ENCODE data around the gene FASTK.
A peak's percentile ranks its signal among the peaks of the same experiment; 100 is the strongest.

The FASTK gene

DNA sequence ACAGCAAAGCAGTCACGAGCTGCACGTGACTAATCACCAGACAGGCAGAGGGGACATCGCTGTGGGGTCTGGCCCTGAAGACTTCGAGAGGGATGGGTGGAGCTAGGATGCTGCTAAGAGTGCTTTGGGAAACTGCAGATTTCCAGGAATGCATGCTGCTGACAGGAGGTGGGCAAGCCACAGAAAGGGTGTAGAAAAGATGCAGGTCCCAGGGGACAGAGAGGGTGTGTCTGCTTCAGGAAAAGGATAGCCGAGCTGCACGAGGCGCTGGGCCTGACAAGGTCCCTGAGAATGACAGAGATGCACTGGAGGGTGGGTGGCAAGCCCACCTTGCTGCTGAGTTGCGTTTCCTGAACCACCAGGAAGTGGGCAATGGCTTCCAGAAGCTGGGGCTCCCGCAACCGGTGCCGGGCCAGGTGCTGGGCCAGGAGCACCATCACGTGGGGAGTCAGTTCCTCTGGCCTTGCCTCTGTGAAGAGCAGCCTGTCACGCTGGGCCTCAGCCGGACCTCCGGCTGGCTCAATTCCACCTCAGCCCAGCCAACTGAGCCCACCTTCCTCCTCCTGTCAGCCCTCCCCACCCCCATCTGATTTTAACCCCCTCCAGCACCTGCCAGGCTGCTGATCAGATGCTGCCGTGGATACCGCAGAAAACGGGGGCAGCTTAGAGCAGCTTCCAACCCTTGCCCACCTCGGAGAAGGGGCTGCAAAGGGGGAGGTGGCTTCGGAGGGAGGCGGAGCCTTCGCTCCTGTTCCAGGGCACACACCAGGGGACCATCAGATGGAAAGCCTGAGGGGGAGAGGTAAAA lies 2.2 kb downstream of the FASTK start:
- DNase-seq, result no peak
- Mint-ChIP-seq H3K9me3 (no peaks in the 10 kb centered on the region), H3K4me3 (peak overlapping the region; percentile 73 to 79), H3K27me3 (no peaks in the 10 kb centered on the region), H3K36me3 (ENCODE audit: insufficient read depth) (peaks cover 26% of the 10 kb centered on the region), H3K4me1 (ENCODE audit: low read depth in 2 of 2) (peaks cover 17 to 20% of the 10 kb centered on the region in 2 donors), H3K27ac (peak overlapping the region; percentile 80 to 84)
- ATAC-seq (replicated peaks), result no peak

DNA sequence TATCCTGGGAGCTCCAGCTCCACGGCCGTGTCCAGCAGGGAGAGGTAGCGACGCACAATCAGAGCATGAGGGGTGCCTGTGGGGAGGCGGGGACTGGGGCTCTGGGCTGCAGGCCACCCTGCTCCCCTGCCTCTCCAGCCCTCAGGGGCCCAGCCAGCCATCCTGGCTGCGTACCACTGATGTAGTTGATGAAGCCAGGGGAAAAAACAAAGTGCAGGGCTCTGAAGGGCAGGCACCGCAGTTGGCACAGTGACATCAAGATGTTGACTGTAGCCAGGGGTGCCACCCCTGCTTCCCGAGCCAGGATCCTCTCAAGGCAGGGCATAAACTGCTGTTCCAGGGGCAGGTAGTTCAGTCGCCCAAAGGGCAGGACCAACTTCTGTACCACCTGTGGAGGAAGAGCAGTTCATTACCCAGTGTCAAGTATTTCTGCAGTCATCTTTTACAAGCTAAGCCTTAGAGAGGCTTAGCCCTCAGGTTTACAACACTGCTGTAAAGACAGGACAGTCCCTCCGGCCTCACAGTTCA lies 2.8 kb downstream of the FASTK start:
- ATAC-seq (replicated peaks) (no peak), DNase-seq (no peak)
- H3K4me1 Mint-ChIP-seq (ENCODE audit: low read depth in 2 of 2), result peaks cover 14 to 17% of the 10 kb centered on the region in 2 donors
- H3K4me3 Mint-ChIP-seq, result peak overlapping the region; percentile 39 to 41
- H3K36me3 Mint-ChIP-seq (ENCODE audit: insufficient read depth), result peaks cover 25% of the 10 kb centered on the region
- no peaks in the 10 kb centered on the region for H3K9me3 Mint-ChIP-seq
- H3K27ac Mint-ChIP-seq, result peak overlapping the region in 1 of 2 donors; percentile 80
- H3K27me3 Mint-ChIP-seq, result no peaks in the 10 kb centered on the region

DNA sequence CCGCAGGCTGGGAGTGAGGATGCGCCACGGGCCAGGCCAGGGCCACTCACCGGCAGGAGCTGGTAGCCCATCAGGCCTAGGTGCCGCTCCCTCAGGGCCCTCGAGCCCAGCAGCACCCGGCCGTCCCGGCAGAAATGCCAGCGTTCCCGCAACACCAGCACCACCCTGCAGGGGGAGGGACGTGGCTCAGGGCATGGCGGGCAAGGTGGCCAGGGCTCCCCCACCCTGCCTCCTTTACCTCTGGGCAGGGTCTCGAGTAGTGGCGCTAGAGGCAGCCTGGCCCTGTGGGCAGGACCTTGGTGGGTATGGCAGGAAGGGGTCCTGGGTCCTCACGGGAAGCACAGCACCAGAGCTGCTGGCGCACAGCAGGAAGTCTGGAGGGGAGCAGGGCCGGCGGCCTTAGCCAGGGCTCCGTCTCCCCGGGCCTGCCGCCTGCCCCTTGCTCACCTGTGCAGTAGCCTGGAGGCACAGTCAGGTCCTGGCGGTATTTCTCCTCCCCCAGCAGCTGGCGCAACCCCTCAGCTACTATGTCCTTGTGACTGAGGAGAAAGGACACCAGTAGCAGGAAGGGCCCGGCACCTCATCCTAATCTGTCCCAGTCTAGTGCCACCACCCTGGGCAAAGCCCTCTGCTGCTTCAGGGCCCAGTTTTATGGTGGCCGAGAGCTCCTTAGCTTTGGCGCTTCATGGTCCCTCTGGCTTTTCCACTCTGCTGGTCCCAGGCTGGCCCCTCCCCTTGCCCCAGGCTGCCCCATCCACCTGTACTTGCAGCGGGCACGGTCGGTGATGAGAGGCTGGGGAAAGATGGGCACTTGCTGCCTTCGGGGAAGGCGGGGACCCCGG lies 3.5 kb downstream of the FASTK start:
- Mint-ChIP-seq H3K27ac (no peak overlapping the region), H3K4me3 (no peak overlapping the region), H3K9me3 (no peaks in the 10 kb centered on the region), H3K36me3 (ENCODE audit: insufficient read depth) (peaks cover 29% of the 10 kb centered on the region), H3K27me3 (no peaks in the 10 kb centered on the region), H3K4me1 (ENCODE audit: low read depth in 2 of 2) (peaks cover 11 to 14% of the 10 kb centered on the region in 2 donors)
- ATAC-seq (replicated peaks) (no peak), DNase-seq (no peak)

DNA sequence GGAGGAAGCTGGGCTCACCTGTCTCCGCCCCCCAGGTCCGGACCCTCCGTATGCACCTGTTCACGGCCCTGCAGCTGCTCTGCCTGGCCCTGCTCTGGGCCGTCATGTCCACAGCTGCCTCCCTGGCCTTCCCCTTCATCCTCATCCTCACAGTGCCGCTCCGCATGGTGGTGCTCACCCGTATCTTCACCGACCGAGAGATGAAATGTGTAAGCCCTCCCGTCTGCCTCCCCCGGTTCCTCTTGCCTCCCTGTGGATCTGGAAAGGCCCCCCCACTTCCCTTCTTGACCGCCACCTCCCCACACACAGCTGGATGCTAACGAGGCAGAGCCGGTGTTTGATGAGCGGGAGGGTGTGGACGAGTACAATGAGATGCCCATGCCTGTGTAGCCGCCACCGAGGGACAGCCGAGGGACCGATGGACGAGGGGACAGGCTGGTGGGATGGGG lies 4.6 kb downstream of the FASTK start:
- no peak for ATAC-seq (replicated peaks)
- Mint-ChIP-seq H3K27ac (no peak overlapping the region), H3K4me1 (ENCODE audit: low read depth in 2 of 2) (peaks cover 11 to 14% of the 10 kb centered on the region in 2 donors), H3K36me3 (ENCODE audit: insufficient read depth) (peaks cover 29% of the 10 kb centered on the region), H3K27me3 (no peaks in the 10 kb centered on the region), H3K4me3 (no peak overlapping the region), H3K9me3 (no peaks in the 10 kb centered on the region)
- DNase-seq, result no peak

DNA sequence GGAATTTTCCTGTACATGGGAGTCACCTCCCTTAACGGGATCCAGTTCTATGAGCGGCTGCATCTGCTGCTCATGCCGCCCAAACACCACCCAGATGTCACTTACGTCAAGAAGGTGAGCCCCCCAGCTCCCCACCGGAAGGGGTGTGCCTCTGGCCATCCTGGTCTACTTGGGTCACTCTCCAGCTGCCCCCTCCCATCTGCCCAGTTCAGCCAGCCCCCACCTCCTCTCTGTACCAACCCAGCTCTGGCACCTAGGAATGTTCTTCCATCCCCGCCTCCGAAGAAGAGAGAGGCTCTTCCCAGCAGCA lies 5.0 kb downstream of the FASTK start:
- no peaks in the 10 kb centered on the region for H3K9me3 Mint-ChIP-seq
- H3K4me1 Mint-ChIP-seq (ENCODE audit: low read depth in 2 of 2), result peaks cover 11 to 14% of the 10 kb centered on the region in 2 donors
- DNase-seq (no peak), ATAC-seq (replicated peaks) (no peak)
- H3K27ac Mint-ChIP-seq, result no peak overlapping the region
- no peak overlapping the region for H3K4me3 Mint-ChIP-seq
- peaks cover 29% of the 10 kb centered on the region for H3K36me3 Mint-ChIP-seq (ENCODE audit: insufficient read depth)
- no peaks in the 10 kb centered on the region for H3K27me3 Mint-ChIP-seq

DNA sequence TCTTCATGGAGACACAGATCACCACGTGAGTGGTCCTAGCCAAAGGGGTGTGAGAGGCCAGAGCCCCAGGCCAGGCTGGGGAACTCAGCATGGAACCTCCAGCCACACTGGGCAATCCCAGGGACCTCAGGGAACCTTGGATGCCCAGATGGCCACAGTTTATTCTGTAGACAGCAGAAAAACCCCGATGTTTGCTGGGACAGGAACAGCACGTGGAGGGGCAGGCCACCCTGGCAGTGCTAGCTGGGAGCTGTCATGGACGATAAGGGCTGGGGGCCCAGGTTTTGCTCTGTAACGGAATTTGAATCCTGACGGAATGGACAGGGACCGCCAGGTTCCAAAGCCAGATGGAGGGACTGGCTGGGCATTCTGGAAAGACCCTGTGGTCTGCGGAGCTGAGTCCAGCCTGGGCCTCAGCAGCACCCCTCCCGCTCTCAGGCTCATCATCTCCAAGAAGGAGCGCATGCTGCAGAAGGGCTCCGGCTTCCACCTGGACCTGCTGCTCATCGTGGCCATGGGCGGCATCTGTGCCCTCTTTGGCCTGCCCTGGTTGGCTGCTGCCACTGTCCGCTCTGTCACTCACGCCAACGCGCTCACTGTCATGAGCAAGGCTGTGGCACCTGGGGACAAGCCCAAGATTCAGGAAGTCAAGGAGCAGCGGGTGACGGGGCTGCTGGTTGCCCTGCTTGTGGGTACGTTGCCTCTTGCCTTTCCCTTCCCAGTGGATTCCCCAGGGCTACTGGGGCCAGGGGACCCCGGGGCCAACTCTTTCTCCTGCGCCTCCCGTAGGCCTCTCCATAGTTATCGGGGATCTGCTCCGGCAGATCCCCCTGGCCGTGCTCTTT lies 5.6 kb downstream of the FASTK start:
- H3K4me1 Mint-ChIP-seq (ENCODE audit: low read depth in 2 of 2), result peaks cover 11 to 13% of the 10 kb centered on the region in 2 donors
- no peak overlapping the region for H3K4me3 Mint-ChIP-seq
- ATAC-seq (replicated peaks) (no peak), DNase-seq (no peak)
- H3K9me3 Mint-ChIP-seq, result no peaks in the 10 kb centered on the region
- H3K27ac Mint-ChIP-seq, result no peak overlapping the region
- H3K27me3 Mint-ChIP-seq, result no peaks in the 10 kb centered on the region
- H3K36me3 Mint-ChIP-seq (ENCODE audit: insufficient read depth), result peaks cover 29% of the 10 kb centered on the region

DNA sequence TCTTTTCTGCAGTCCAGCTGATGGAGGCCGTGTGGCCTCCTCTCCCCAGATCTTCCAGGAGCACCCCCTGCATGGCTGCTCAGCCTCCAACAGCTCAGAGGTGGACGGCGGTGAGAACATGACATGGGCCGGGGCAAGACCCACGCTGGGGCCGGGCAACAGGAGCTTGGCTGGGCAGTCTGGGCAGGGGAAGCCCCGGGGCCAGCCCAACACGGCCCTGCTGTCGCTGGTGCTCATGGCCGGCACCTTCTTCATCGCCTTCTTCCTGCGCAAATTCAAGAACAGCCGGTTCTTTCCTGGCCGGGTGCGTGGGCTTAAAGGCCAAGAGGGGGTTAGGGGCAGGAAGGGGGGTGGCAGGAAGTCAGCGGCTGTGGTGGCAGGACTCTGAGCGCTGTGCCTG lies 6.6 kb downstream of the FASTK start:
- no peaks in the 10 kb centered on the region for H3K27me3 Mint-ChIP-seq
- peaks cover 7% of the 10 kb centered on the region in 2 donors for H3K4me1 Mint-ChIP-seq (ENCODE audit: low read depth in 2 of 2)
- no peak overlapping the region for H3K27ac Mint-ChIP-seq
- H3K36me3 Mint-ChIP-seq (ENCODE audit: insufficient read depth), result peaks cover 34% of the 10 kb centered on the region
- H3K9me3 Mint-ChIP-seq, result no peaks in the 10 kb centered on the region
- no peak for DNase-seq
- no peak overlapping the region for H3K4me3 Mint-ChIP-seq
- ATAC-seq (replicated peaks), result no peak

DNA sequence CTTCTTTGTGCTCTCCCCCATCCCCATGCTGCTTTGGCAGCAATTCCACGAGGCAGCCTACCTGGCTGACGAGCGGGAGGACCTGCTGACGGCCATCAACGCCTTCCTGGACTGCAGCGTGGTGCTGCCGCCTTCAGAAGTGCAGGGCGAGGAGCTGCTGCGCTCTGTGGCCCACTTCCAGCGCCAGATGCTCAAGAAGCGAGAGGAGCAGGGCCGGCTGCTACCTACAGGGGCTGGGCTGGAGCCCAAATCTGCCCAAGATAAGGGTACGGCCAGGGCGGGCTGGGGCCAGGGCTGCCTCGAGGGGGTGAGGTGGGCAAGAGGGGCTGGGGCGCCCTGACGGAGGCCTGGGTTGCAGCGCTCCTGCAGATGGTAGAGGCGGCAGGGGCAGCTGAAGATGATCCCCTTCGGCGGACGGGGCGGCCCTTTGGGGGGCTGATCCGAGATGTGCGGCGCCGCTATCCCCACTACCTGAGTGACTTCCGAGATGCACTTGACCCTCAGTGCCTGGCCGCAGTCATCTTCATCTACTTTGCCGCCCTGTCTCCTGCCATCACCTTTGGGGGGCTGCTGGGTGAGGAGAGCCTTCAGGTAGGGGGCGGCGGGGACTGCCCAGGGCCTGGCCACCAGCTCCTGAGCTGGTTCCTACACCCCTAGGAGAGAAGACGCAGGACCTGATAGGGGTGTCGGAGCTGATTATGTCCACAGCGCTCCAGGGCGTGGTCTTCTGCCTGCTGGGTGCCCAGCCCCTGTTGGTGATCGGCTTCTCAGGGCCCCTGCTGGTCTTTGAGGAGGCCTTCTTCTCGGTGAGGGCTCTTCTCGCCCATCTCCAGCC lies 9.4 kb downstream of the FASTK start:
- no peak overlapping the region for H3K4me3 Mint-ChIP-seq
- ATAC-seq (replicated peaks), result no peak
- no peaks in the 10 kb centered on the region for H3K9me3 Mint-ChIP-seq
- no peaks in the 10 kb centered on the region for H3K27me3 Mint-ChIP-seq
- H3K36me3 Mint-ChIP-seq (ENCODE audit: insufficient read depth), result peaks cover 52% of the 10 kb centered on the region
- no peak for DNase-seq
- H3K27ac Mint-ChIP-seq, result no peak overlapping the region
- peaks cover 0 to 5% of the 10 kb centered on the region in 2 donors for H3K4me1 Mint-ChIP-seq (ENCODE audit: low read depth in 2 of 2)

DNA sequence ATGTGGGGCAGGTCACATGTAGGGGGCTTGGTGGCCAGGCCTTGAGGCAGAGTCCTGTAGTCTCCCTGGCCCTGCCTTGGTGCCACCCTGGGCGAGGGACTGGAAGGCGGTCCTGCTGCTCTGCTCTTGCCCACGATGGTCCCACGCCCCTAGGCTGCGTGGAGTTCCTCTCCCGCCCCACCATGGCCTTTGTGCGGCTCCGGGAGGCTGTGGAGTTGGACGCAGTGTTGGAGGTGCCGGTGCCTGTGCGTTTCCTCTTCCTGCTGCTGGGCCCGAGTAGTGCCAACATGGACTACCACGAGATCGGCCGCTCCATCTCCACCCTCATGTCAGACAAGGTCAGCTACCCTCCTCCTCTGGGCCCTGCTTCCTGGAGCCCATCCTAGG lies 10.0 kb downstream of the FASTK start:
- Mint-ChIP-seq H3K27me3 (no peaks in the 10 kb centered on the region), H3K4me1 (ENCODE audit: low read depth in 2 of 2) (peaks cover 0 to 5% of the 10 kb centered on the region in 2 donors), H3K27ac (no peak overlapping the region), H3K9me3 (no peaks in the 10 kb centered on the region), H3K4me3 (no peak overlapping the region), H3K36me3 (ENCODE audit: insufficient read depth) (peaks cover 52% of the 10 kb centered on the region)
- DNase-seq, result no peak
- no peak for ATAC-seq (replicated peaks)

DNA sequence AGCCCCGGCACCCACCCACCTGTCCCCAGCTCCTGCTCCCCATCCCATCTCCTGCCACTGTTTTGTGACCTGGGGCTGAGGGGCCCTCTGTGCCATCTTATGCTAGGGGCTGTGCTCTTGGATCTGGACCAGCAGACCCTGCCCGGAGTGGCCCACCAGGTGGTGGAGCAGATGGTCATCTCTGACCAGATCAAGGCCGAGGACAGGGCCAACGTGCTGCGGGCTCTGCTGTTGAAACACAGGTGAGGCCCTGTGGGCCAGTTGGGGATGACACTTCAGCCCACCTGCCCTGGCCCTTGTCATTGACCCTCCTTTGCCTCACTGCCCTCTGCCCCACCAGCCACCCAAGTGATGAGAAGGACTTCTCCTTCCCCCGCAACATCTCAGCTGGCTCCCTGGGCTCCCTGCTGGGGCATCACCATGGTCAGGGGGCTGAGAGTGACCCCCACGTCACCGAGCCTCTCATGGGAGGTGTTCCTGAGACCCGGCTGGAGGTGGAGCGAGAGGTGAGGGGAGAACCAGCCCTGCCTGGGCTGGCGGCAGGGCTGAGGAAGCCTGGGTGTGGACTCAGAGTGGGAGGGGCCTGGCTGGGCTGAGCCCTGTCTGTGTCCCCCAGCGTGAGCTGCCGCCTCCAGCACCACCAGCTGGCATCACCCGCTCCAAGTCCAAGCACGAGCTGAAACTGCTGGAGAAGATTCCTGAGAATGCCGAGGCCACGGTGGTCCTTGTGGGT lies 10.6 kb downstream of the FASTK start:
- H3K9me3 Mint-ChIP-seq, result no peaks in the 10 kb centered on the region
- peaks cover 50% of the 10 kb centered on the region for H3K36me3 Mint-ChIP-seq (ENCODE audit: insufficient read depth)
- no peaks in the 10 kb centered on the region for H3K27me3 Mint-ChIP-seq
- no peak for ATAC-seq (replicated peaks)
- no peak overlapping the region for H3K4me3 Mint-ChIP-seq
- no peak for DNase-seq
- H3K4me1 Mint-ChIP-seq (ENCODE audit: low read depth in 2 of 2), result peaks cover 0 to 5% of the 10 kb centered on the region in 2 donors
- no peak overlapping the region for H3K27ac Mint-ChIP-seq

DNA sequence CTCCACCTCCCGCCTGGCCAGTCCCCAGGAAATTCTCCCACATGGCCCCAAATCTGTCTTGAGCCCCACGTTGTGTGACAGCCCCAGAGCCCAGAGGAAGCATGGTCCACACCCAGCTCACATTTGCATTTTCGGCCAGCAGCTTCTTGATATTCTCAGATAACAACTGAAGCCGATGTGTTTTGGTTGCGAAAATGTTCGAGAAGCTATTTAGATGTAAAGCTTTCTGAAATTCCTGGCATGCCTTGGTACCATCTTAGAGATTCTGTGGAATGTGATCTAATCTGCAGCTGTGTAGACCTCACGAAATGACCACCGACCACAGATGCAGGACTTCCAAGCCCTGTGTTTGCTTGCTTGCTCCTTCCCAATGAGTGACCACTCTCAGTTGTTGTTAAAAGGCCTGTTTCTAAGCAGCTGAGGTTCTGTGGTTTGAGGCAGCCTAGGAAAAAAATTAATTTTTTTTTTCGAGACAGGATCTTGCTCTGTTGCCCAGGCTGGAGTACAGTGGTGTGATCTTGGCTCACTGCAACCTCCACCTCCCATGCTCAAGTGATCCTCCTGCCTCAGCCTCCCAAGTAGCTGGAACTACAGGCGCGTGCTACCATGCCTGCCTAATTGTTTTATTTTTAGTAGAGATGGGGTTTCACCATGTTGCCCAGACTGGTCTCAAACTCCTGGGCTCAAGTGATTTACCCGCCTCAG lies 12.4 kb downstream of the FASTK start:
- Mint-ChIP-seq H3K9me3 (no peaks in the 10 kb centered on the region), H3K27ac (no peak overlapping the region), H3K36me3 (ENCODE audit: insufficient read depth) (peaks cover 39% of the 10 kb centered on the region), H3K27me3 (no peaks in the 10 kb centered on the region), H3K4me1 (ENCODE audit: low read depth in 2 of 2) (peaks cover 0 to 5% of the 10 kb centered on the region in 2 donors), H3K4me3 (no peak overlapping the region)
- DNase-seq (no peak), ATAC-seq (replicated peaks) (no peak)
